CD14-positive monocyte (primary cell): ENCODE measurements around the gene NME9. TPM values are rescaled to one million over a fixed set of nuclear protein-coding genes. Genes with fewer than 3 reads are reported as not detected.

ENCODE experiments used
- DNase-seq, 3 donors: peaks; one replicate each; pipeline ENCODE4 v3.0.0-alpha.2; 2011 to 2022
- H2AFZ ChIP-seq: 2 replicates; pipeline ENCODE4 v1.6.0; 2012; ENCODE audit warnings: mild to moderate bottlenecking, low read depth, low read length, inconsistent platforms; ENCODE audit not compliant: insufficient read depth, poor library complexity, severe bottlenecking
- H3K27ac ChIP-seq, 2 donors: 1 replicate in 1 of 2; 2 replicates in 1 of 2; pipeline ENCODE4 v1.5.1; 2012 to 2013; ENCODE audit warnings: low read length in 2 of 2, control low read depth in 1 of 2, inconsistent platforms in 1 of 2, low read depth in 1 of 2, mild to moderate bottlenecking in 1 of 2
- H3K27me3 ChIP-seq, 2 donors: one replicate each; pipeline versions ENCODE4 v1.6.0 to v1.6.1; 2011 to 2013; ENCODE audit warnings: low read length in 2 of 2; ENCODE audit not compliant: control insufficient read depth in 2 of 2, insufficient read depth in 2 of 2
- H3K36me3 ChIP-seq, 2 donors: replicated peaks in 1 of 2; 1 replicate in 1 of 2; 2 replicates in 1 of 2; pipeline versions ENCODE4 v1.5.1 to v1.6.1; 2012 to 2013; ENCODE audit warnings: low read length in 2 of 2, control low read depth in 1 of 2, inconsistent platforms in 1 of 2, mild to moderate bottlenecking in 1 of 2; ENCODE audit not compliant: insufficient read depth in 2 of 2, control insufficient read depth in 1 of 2
- H3K4me1 ChIP-seq, 2 donors: 1 replicate in 1 of 2; 2 replicates in 1 of 2; pipeline versions ENCODE4 v1.5.1 to v1.6.1; 2012 to 2013; ENCODE audit warnings: low read length in 2 of 2, control low read depth in 1 of 2, inconsistent platforms in 1 of 2, mild to moderate bottlenecking in 1 of 2, moderate library complexity in 1 of 2; ENCODE audit not compliant: insufficient read depth in 2 of 2, control insufficient read depth in 1 of 2
- H3K4me2 ChIP-seq: replicated peaks from 2 replicates; pipeline ENCODE3; 2012; ENCODE audit warnings: low read length, moderate library complexity, mild to moderate bottlenecking; ENCODE audit not compliant: poor library complexity, severe bottlenecking; ENCODE audit errors: extremely low read depth
- H3K4me3 ChIP-seq, 3 experiments: fragments of 200-600 bp in 1 of 3; sonication (generic) in 1 of 3; replicated peaks in 1 of 3; 1 replicate in 2 of 3; 2 replicates in 1 of 3; pipeline ENCODE4 v1.5.1; 2011 to 2013; ENCODE audit warnings: low read length in 3 of 3, mild to moderate bottlenecking in 3 of 3, control low read depth in 2 of 3, low read depth in 2 of 3, inconsistent platforms in 1 of 3, moderate library complexity in 1 of 3
- H3K79me2 ChIP-seq: 2 replicates; pipeline ENCODE4 v1.6.0; 2012; ENCODE audit warnings: mild to moderate bottlenecking, control low read depth, inconsistent platforms, low read length, moderate library complexity; ENCODE audit not compliant: insufficient read depth
- H3K9ac ChIP-seq: 2 replicates; pipeline ENCODE4 v1.6.0; 2017; ENCODE audit warnings: low read length, mild to moderate bottlenecking; ENCODE audit not compliant: insufficient read depth, poor library complexity, severe bottlenecking
- H3K9me3 ChIP-seq, 2 donors: replicated peaks in 1 of 2; 1 replicate in 1 of 2; 2 replicates in 1 of 2; pipeline versions ENCODE4 v1.5.1 to v1.6.1; 2012 to 2013; ENCODE audit warnings: low read length in 2 of 2, control low read depth in 1 of 2; ENCODE audit not compliant: control insufficient read depth in 1 of 2, insufficient read depth in 1 of 2
- H4K20me1 ChIP-seq: 2 replicates; pipeline ENCODE4 v1.6.0; 2012; ENCODE audit warnings: mild to moderate bottlenecking, low read length, control low read depth, moderate library complexity; ENCODE audit not compliant: insufficient read depth
- H3K27ac Mint-ChIP-seq, 7 donors: one replicate each; pipeline ENCODE4 v1.8.0; 2020; ENCODE audit warnings: mild to moderate bottlenecking in 7 of 7, mixed read lengths in 7 of 7, moderate library complexity in 6 of 7, inconsistent platforms in 2 of 7
- H3K27me3 Mint-ChIP-seq, 3 donors: one replicate each; pipeline ENCODE4 v1.8.0; 2021 to 2022; ENCODE audit warnings: low read depth in 3 of 3, mild to moderate bottlenecking in 3 of 3, mixed read lengths in 3 of 3, moderate library complexity in 3 of 3, inconsistent platforms in 1 of 3
- H3K36me3 Mint-ChIP-seq, 2 donors: one replicate each; pipeline ENCODE4 v1.8.0; 2020; ENCODE audit warnings: mixed read lengths in 2 of 2, inconsistent platforms in 1 of 2, mild to moderate bottlenecking in 1 of 2
- H3K4me1 Mint-ChIP-seq: one replicate; pipeline ENCODE4 v1.8.0; 2020; ENCODE audit warnings: mild to moderate bottlenecking, mixed read lengths
- H3K4me3 Mint-ChIP-seq, 2 donors: one replicate each; pipeline ENCODE4 v1.8.0; 2020; ENCODE audit warnings: mild to moderate bottlenecking in 2 of 2, mixed read lengths in 2 of 2, moderate library complexity in 1 of 2
- H3K9me3 Mint-ChIP-seq, 7 donors: one replicate each; pipeline ENCODE4 v1.8.0; 2020 to 2022; ENCODE audit warnings: mixed read lengths in 7 of 7, mild to moderate bottlenecking in 6 of 7, moderate library complexity in 6 of 7, inconsistent platforms in 2 of 7
- CTCF ChIP-seq: fragments of 200-600 bp; IDR thresholded peaks from one replicate; pipeline ENCODE4 v1.8.0; 2022; ENCODE audit warnings: antibody characterized with exemption, mild to moderate bottlenecking
- WGBS: methylation state at CpG from one replicate; pipeline ENCODE4 v1.1.5; 2013; ENCODE audit warnings: missing lambda C conversion rate; ENCODE audit not compliant: insufficient coverage; 5-methylcytosine and 5-hydroxymethylcytosine counted together
- intact Hi-C, 2 donors: fragments of 100-400 bp; cut with micrococcal nuclease; formaldehyde crosslinking; loops; one replicate each; pipeline versions ENCODE4 v1.15.0 to v1.15.1; 2023
- polyA plus RNA-seq, 3 donors: library from polyadenylated mRNA; depleted of rRNA in 1 of 3; unstranded in 2 of 3; stranded (reverse) in 1 of 3; fragments of 300-500 nt in 2 of 3; fragments of >200 nt in 1 of 3; fragmentation: Illumina TruSeq in 2 of 3; gene quantifications; 1 replicate in 2 of 3; 2 replicates in 1 of 3; pipeline ENCODE4 v1.2.3, GENCODE V29; 2012 to 2021

NME9 gene
- polyA plus RNA-seq, 3 donors: 0.04 TPM; not detected in 2

DNA sequence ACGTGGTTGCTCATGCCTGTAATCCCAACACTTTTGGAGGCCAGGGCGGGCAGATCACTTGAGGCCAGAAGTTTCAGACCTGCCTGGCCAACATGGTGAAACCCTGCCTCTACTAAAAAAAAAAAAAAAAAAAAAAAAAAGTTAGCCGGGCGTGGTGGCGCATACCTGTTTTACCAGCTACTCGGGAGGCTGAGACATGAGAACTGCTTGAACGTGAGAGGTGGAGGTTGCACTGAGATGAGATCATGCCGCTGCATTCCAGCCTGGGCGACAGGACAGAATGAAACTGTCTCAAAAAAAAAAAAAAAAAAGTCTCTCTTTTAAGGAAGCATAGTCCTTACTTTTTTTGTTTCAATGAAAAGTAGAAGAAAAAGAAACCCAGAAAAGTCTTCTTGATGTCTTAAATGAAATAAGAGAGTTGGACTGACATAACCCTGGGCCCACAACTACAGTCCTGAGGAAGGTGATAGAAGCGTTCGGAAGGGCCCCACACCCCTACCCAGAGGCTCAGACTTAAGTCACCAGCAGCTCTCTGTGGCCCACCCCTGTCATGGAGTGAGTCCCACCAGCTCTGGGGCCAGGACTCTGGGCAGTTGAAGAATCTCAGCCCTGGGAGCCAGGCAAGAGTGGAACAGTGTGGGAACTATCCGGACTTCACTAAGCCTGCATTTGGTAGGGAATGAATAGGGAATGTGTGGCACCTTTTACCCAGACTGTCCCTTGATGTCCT is 2.6 kb downstream of the NME9 start:
- H3K4me1 ChIP-seq: peaks cover 15 to 21% of the 10 kb centered on the region in 2 donors
- no peaks in the 10 kb centered on the region for H4K20me1 ChIP-seq
- no peaks in the 10 kb centered on the region for H3K9me3 ChIP-seq
- Mint-ChIP-seq H3K4me3 (no peak overlapping the region), H3K4me1 (peaks cover 22% of the 10 kb centered on the region), H3K27ac (no peak overlapping the region), H3K36me3 (no peaks in the 10 kb centered on the region), H3K9me3 (peaks cover 0 to 1% (median 0%) of the 10 kb centered on the region in 7 donors), H3K27me3 (peaks cover 8 to 28% (median 25%) of the 10 kb centered on the region in 3 donors)
- no peak overlapping the region for H3K27ac ChIP-seq
- peaks cover 2 to 16% of the 10 kb centered on the region in 2 donors for H3K27me3 ChIP-seq
- WGBS: 100% methylated on average over 1 of the region's 12 CpGs
- no peak overlapping the region for H2AFZ ChIP-seq
- no peak overlapping the region for H3K9ac ChIP-seq
- no peak overlapping the region for H3K4me2 ChIP-seq
- intact Hi-C loops: no loop called here
- no peak for TF ChIP-seq CTCF
- DNase-seq: no peak
- no peaks in the 10 kb centered on the region for H3K79me2 ChIP-seq
- no peaks in the 10 kb centered on the region for H3K36me3 ChIP-seq
- H3K4me3 ChIP-seq: no peak overlapping the region

DNA sequence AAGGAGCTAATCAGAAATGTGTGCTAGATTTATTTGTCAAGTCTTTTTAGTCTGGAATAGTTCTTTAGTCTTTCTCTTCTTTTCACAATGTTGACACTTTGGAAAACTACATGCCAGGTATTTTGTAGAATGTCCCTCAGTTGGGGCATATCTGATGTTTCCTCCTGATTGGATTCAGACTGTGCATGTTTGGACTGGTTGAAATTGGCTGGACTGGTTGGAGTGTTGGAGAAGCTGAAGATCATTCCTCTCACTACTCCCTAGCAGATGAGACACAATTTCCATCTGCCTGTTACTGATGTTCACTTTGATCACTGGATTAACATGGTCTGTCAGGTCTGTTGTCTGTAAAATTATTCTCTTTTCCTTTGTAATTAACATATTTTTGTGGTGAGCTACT is 3.7 kb downstream of the NME9 start:
- H3K36me3 ChIP-seq: no peaks in the 10 kb centered on the region
- intact Hi-C loops: no loop called here
- peaks cover 11 to 28% (median 25%) of the 10 kb centered on the region in 3 donors for H3K27me3 Mint-ChIP-seq
- no peak for DNase-seq
- no peaks in the 10 kb centered on the region for H3K9me3 ChIP-seq
- H3K27ac ChIP-seq: no peak overlapping the region
- no peaks in the 10 kb centered on the region for H3K36me3 Mint-ChIP-seq
- no peak overlapping the region for H3K4me3 Mint-ChIP-seq
- H2AFZ ChIP-seq: no peak overlapping the region
- peaks cover 0 to 1% (median 0%) of the 10 kb centered on the region in 7 donors for H3K9me3 Mint-ChIP-seq
- H3K4me1 Mint-ChIP-seq: peaks cover 22% of the 10 kb centered on the region
- H3K4me2 ChIP-seq: no peak overlapping the region
- peaks cover 2 to 16% of the 10 kb centered on the region in 2 donors for H3K27me3 ChIP-seq
- peaks cover 15 to 21% of the 10 kb centered on the region in 2 donors for H3K4me1 ChIP-seq
- no peak overlapping the region for H3K27ac Mint-ChIP-seq
- H3K4me3 ChIP-seq: no peak overlapping the region
- no peaks in the 10 kb centered on the region for H3K79me2 ChIP-seq
- H4K20me1 ChIP-seq: no peaks in the 10 kb centered on the region
- H3K9ac ChIP-seq: no peak overlapping the region
- TF ChIP-seq CTCF: no peak
